Neural crest cell (in vitro differentiated cells): ENCODE measurements around the gene TMPRSS11F. TPM values are rescaled to one million over a fixed set of nuclear protein-coding genes. Genes with fewer than 3 reads are reported as not detected.

ENCODE experiments used
- DNase-seq: peaks from one replicate; pipeline ENCODE4 v3.0.0; 2021; ENCODE audit warnings: low read depth, mixed read lengths, low spot score
- H3K27ac Mint-ChIP-seq: one replicate; pipeline ENCODE4 v1.8.0; 2021; ENCODE audit warnings: mild to moderate bottlenecking, mixed read lengths; ENCODE audit not compliant: unreplicated experiment
- H3K27me3 Mint-ChIP-seq: 2 replicates; pipeline ENCODE4 v1.8.0; 2021; ENCODE audit warnings: low read depth, mild to moderate bottlenecking, mixed read lengths
- H3K36me3 Mint-ChIP-seq: 2 replicates; pipeline ENCODE4 v1.8.0; 2021; ENCODE audit warnings: low read depth, mild to moderate bottlenecking, mixed read lengths
- H3K4me1 Mint-ChIP-seq: 2 replicates; pipeline ENCODE4 v1.8.0; 2021; ENCODE audit warnings: mixed read lengths
- H3K4me3 Mint-ChIP-seq: one replicate; pipeline ENCODE4 v1.8.0; 2021; ENCODE audit warnings: mild to moderate bottlenecking, mixed read lengths
- H3K9me3 Mint-ChIP-seq: 2 replicates; pipeline ENCODE4 v1.8.0; 2021; ENCODE audit warnings: mixed read lengths
- CTCF ChIP-seq: fragments of 200-600 bp; sonication (generic); conservative IDR thresholded peaks from 2 replicates; pipeline ENCODE4 v1.5.0; 2021; ENCODE audit warnings: antibody characterized with exemption, mild to moderate bottlenecking
- total RNA-seq: library from RNA; stranded (reverse); gene quantifications from 2 replicates; pipeline ENCODE4 v1.2.1, GENCODE V29; 2021

TMPRSS11F gene
- total RNA-seq, 1 donor from 2014 or later = not detected

GRCh38 chr4:68124262-68124661 is 5.4 kb downstream of the TMPRSS11F start:
- no peaks in the 10 kb centered on the region for H3K4me1 Mint-ChIP-seq
- no peak for DNase-seq
- no peaks in the 10 kb centered on the region for H3K27me3 Mint-ChIP-seq
- TF ChIP-seq CTCF = no peak
- H3K9me3 Mint-ChIP-seq = no peaks in the 10 kb centered on the region
- no peaks in the 10 kb centered on the region for H3K36me3 Mint-ChIP-seq
- H3K4me3 Mint-ChIP-seq = no peak overlapping the region
- no peak overlapping the region for H3K27ac Mint-ChIP-seq

DNA sequence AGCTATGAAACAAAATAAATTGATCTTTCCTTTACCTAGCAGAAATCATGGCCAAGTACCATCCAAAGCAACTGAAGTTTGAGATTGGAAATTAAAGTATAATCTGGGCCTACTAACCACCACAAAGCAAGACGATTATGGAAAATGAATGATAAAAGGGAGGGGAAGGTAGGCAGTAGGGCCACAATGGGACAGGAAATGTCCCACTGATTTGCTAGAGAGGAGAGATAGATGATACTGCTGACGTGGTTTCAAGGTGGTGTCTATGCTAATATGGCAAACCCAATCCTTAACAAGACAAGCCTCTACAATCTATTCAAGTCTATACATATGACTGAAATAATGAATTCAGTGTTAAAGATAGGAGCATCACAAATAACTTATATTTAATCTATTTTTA is 6.1 kb downstream of the TMPRSS11F start:
- H3K27ac Mint-ChIP-seq = no peak overlapping the region
- TF ChIP-seq CTCF = no peak

GRCh38 chr4:68119921-68120320 is 9.7 kb downstream of the TMPRSS11F start:
- H3K9me3 Mint-ChIP-seq = peaks cover 5% of the 10 kb centered on the region
- DNase-seq = no peak
- H3K27me3 Mint-ChIP-seq = no peaks in the 10 kb centered on the region
- no peaks in the 10 kb centered on the region for H3K36me3 Mint-ChIP-seq
- H3K27ac Mint-ChIP-seq = no peak overlapping the region
- TF ChIP-seq CTCF = no peak
- H3K4me1 Mint-ChIP-seq = no peaks in the 10 kb centered on the region
- H3K4me3 Mint-ChIP-seq = no peak overlapping the region

More for the DNA sequence above, 6.1 kb downstream of the TMPRSS11F start:
- Mint-ChIP-seq H3K9me3 (no peaks in the 10 kb centered on the region), H3K27me3 (no peaks in the 10 kb centered on the region), H3K36me3 (no peaks in the 10 kb centered on the region), H3K4me3 (no peak overlapping the region), H3K4me1 (no peaks in the 10 kb centered on the region)
- DNase-seq = no peak

DNA sequence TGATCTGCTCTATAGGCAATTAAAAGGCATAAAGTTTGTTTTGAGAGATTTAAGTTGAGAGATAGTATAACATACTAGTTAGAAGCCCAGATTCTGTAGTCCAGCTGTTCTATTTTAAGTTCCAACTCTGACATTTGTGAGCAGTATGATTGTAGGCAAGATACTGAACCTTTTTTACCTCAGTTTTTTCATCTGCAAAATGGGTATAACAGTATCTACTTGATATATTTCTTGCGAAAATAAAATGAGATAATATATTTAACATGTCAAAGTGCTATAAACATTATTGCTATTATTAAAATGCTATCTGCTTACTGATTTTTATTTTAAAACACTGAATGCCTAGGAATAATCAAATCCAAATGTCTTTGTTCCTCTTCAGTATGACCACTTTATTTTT is 19.2 kb downstream of the TMPRSS11F start:
- no peak for TF ChIP-seq CTCF
- Mint-ChIP-seq H3K4me3 (no peak overlapping the region), H3K4me1 (no peaks in the 10 kb centered on the region), H3K9me3 (no peaks in the 10 kb centered on the region), H3K27ac (no peak overlapping the region), H3K27me3 (no peaks in the 10 kb centered on the region), H3K36me3 (no peaks in the 10 kb centered on the region)
- no peak for DNase-seq

GRCh38 chr4:68109868-68110267 is 19.8 kb downstream of the TMPRSS11F start:
- DNase-seq = no peak
- Mint-ChIP-seq H3K27me3 (no peaks in the 10 kb centered on the region), H3K36me3 (no peaks in the 10 kb centered on the region), H3K9me3 (no peaks in the 10 kb centered on the region), H3K4me1 (no peaks in the 10 kb centered on the region), H3K4me3 (no peak overlapping the region), H3K27ac (no peak overlapping the region)
- no peak for TF ChIP-seq CTCF

GRCh38 chr4:68082758-68083157 is 46.9 kb downstream of the TMPRSS11F start:
- H3K9me3 Mint-ChIP-seq = peaks cover 16% of the 10 kb centered on the region
- H3K4me3 Mint-ChIP-seq = no peak overlapping the region
- DNase-seq = no peak
- H3K27ac Mint-ChIP-seq = no peak overlapping the region
- TF ChIP-seq CTCF = no peak
- H3K36me3 Mint-ChIP-seq = no peaks in the 10 kb centered on the region
- H3K27me3 Mint-ChIP-seq = no peaks in the 10 kb centered on the region
- no peaks in the 10 kb centered on the region for H3K4me1 Mint-ChIP-seq
